GM18951 (cell line): Measurements from ENCODE around the gene SORCS2.

ENCODE experiments used
- POLR2A ChIP-seq: IDR thresholded peaks from 4 replicates; pipeline ENCODE4 v1.6.1; 2011; ENCODE audit warnings: mild to moderate bottlenecking; ENCODE audit not compliant: insufficient read length, insufficient read depth; ENCODE audit errors: extremely low read depth
- in situ Hi-C: fragments of 300-500 bp; cut with MboI; formaldehyde crosslinking; loops from one replicate; pipeline ENCODE4 v1.12.0; 2022; ENCODE audit warnings: low sequenced_read_pairs, mixed read lengths, inconsistent platforms; ENCODE audit not compliant: unreplicated experiment

The SORCS2 gene

DNA sequence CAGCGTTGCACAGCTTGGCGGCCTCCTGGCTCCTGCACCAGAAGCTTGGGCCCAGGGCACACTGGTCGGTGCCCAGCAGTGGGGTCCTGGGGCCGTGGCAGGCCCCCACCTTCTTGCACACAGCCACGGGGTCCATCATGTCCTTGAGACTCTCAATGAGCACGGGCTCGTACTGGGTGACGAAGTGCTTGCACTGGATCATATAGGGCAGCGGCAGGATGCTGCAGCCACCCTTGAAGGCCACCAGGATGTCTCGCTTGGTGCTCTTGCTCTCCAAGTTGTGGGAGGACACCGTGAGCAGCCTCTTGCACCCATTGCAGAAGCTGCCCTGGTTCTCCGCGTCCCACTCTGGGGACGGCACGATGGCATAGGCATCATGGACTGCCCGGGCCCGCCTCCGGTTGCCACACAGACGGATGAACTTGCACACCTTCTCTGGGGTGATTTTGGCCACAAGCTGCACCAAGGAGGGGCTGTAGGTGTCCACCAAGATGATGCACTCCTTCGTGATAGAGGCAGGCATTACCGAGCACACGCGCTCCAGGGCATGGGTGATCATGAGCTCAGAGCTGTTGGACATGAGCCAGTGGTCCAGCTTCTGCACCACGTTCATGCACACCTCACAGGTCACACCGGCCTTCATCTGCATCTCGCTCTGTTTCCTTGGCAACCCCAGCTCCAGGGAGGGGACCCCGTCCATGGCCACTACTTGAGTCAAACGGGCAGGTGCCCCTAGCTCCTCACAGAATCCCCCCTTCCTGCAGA lies 241.2 kb downstream of the SORCS2 start:
- TF ChIP-seq POLR2A = no peak
- in situ Hi-C loops = no loop called here

DNA sequence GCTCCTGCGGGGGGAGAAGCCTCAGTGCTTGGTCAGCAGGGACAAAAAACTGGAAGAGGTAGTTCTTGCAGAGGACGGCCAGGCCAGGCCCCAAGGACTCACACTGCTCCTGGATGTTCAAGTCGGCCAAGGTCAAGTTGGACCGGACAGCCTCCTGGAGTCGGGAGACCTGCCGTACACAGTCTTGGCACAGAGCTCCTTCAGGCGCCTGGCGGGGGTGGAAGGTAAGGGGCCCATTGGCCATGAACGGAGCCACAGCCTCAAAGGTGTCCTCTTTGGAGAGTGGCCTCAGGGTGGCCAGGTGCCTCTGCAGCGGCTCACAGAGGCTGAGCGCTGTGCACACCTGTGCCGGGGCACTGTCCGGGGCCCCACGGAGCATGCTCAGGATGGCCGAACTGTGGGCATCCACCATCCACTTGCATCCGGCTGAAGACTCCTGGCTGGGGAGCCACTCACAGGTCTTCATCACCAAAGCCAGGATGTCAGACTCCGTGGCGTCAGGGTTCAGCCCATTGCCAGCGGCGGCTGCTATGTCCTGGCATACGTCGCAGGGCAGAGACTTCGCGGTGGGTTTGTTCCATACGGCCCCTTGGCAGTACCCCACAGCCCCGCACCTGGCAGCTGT lies 241.9 kb downstream of the SORCS2 start:
- no peak for TF ChIP-seq POLR2A
- in situ Hi-C loops = no loop called here

DNA sequence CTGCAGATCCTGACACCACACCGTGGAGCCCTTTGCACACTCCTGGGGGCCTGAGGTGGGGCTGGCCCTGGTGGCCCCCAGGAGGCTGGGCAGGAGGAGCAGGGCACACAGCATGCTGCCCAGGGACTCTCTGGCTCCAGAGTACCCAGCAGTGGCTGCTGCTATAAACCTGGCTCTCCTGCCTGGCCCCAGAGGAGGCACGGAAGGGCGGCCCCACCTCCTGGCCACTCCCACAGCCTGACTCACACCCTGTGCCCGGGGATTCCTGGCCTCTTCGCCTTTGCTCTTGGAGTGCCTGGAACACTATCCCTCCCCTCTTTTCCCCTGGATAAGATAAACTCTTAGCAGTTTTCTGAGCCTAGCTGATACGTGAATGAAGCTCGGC lies 242.4 kb downstream of the SORCS2 start, which contains the start of gene PSAPL1:
TSS of gene PSAPL1 (minus strand) at position 165 of the 385 bp plus-strand sequence. CDS start at position 114, 51 bp downstream.
- no peak for TF ChIP-seq POLR2A
- in situ Hi-C loops = no loop called here

DNA sequence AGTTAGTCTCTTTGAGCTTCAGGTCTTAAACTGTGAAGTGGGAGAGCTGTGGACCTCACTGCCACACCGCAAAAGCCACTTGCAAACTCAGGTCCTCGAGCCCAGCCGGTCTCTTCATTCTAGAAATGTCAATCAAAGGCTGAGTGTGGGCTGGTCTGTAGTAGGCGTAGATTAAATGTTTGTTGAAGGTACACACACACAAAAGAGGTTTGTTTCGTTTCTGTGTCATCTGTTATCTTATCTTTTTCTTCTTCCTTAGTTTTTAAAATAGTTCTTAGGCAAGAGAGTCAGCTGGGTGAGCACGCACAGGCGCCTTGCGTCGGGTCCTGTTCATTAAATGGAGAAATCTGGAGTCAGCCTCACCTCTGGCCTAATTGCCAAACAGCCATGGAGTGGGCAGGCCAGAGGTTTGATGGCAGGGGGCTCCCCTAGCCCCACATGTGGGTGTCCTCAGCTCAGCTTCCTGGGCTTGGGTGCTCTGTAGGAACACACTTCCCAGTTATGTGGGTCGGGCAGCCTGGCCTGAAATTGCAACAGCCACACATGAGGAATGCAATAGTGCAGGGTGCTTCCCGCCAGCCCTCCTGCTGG lies 243.2 kb downstream of the SORCS2 start:
- in situ Hi-C loops = no loop called here
- TF ChIP-seq POLR2A = no peak

DNA sequence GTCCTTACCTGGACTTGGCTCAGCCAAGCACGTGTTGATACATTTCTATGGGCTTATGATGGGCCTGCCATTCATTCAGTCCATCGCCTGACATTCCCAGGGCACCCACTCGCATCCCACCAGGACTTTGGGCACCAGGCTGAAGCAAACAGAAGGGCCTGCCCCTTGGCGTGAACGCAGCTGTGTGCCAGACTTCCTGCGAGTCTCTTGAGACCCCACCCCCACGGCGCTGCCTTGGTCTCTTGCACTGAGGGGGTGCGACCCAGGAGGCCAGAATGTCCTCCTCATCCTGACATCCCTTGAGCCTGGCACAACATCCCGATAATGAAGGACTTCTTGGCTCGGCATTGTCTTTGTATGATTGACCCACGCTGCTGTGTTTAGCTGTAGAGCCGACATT lies 243.9 kb downstream of the SORCS2 start:
- no peak for TF ChIP-seq POLR2A
- in situ Hi-C loops = no loop called here

DNA sequence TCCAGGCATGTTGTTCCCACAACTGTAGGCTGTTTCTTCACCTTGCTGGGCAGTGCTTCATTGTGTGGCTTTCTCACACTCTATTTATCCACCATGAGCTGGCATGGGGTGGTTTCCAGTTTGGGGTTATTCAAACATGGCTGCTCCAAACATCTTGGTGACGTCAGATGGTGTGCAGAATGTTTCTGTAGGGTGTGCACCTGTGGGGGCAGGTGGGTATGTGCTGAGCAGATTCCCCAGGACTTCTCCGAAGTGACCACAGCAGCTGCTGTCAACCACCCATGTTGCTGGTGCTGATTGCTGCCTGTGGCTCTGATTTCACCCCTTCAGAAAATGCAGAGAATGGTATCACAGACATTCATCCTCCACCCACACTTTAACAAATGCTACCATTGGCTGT lies 247.4 kb downstream of the SORCS2 start:
- TF ChIP-seq POLR2A = no peak
- in situ Hi-C loops = no loop called here

DNA sequence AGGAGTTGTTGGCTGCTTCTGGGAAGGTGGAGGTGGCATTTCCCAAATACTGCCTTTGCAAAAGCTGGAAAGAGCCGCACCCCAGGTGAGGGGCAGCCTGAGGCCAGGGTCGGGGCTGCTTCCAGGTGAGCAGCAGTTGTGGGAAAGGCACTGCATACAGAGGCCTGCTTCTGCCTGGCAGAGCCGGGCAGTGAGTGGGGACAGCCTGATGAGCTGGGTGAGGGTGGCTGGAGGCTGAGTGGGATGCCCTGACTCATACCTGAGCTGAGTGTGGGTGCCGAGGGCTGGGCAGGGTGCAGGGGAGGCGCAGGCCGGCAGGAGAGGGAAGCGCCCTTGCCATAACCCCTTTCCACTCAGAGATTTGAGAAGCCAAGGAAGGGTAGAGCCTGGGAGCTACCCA lies 248.9 kb downstream of the SORCS2 start:
- in situ Hi-C loops = no loop called here
- TF ChIP-seq POLR2A = no peak

DNA sequence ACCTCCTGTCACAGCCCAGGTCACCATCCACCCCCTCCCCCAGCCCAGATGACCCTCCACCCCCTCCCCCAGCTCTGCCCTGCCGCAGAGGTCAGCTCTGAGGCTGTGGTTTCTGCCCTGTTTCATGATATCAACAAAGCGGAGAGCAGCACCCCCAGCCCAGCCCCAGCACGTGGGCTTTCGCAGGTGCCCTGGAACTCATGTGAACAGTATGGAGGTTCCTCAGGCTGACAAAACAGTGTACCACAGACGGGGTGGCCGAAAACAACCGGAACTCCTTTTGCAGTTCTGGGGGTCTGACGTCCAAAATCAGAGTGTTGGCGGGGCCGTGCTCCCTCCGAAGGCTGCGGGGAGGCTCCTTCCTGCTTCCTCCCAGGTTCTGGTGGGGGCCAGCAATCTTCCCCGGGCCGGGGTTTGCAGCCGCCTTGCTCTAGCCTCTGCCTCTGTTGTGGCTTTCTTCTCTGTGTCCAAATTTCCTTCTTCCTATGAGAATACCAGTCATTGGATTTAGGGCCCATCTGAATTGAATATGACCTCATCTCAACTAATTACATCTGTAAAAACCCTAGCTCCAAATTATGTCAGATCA lies 250.3 kb downstream of the SORCS2 start:
- TF ChIP-seq POLR2A = no peak
- in situ Hi-C loops = no loop called here

DNA sequence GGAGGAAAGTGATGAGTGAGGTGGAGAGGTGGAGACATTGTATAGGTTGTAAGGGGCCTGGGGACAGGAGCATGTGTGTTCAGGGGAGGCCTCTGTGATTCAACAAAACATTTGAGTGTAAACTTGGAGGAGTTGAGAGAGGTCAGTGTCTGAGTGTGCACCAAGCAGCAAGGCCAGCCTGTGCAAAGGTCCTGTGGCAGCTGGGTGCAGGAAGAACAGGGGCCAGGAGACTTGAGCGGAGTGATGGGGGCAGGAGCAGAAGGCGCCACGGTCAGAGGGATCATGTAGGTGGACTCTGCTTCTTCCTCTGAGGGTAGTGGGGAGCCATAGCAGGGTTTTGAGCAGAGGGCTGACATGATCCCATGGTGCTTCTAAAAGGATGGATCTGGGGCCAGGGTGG lies 252.0 kb downstream of the SORCS2 start:
- in situ Hi-C loops = no loop called here

DNA sequence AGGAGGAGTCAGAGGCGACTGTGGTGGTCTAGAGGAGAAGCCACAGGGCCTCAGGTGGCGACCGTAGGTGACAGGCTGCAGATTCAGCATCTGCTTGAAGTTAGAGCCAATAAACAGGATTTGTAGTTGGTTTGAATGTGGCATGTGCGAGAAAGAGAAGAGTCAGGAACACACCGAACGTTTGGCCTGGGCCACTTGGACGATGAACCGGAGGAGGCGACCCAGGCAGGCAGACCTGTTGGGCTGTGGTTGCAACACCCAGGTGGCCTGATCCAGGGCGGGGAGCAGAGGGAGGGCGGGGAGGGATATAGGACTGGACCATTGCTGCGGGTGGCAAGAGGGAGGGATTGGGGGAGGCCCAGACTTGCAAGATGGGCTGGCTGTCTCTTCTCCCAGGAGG lies 252.4 kb downstream of the SORCS2 start:
- in situ Hi-C loops = no loop called here

More for the DNA sequence above, 252.0 kb downstream of the SORCS2 start:
- no peak for TF ChIP-seq POLR2A

DNA sequence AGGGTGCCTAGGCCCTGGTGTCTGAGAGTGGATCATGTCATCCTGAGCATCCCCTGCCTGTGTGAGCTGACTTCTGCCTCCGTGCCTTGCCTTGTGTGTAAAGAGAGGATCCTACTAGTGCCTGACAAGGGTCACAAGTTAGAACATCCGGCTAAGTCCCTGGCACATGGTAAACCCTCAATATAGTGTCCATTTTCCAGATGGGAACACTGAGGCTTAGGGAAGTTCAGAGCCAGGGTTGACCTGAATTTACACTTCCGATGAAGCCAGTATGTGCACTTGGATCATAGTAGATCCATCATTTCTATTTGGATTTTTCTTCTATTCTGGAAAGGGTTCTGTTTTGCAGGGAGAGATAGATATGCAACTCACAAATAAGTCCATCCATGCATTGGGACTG lies 254.9 kb downstream of the SORCS2 start:
- TF ChIP-seq POLR2A = no peak
- in situ Hi-C loops = no loop called here

More for the DNA sequence above, 252.4 kb downstream of the SORCS2 start:
- TF ChIP-seq POLR2A = no peak

DNA sequence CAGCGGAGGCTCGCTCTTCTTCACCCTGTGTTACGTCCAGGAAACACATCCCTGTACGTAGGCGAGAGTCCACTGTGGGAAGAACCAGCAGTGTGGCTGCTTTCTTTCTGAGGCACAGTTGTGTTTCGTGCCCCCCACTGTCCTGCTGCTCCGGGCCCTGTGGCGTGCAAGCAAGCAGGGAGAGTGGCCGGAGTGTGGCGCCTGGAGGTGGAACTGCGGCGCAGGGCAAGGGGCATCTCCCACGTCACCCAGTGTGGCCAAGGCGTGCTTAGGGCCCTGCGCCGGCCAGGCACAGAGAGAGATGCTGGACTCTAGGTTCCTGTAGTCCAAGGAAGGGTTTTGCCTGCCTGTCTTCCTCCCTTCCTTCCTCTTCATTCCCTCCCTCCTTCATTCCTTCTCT lies 255.7 kb downstream of the SORCS2 start:
- no peak for TF ChIP-seq POLR2A
- in situ Hi-C loops = no loop called here

DNA sequence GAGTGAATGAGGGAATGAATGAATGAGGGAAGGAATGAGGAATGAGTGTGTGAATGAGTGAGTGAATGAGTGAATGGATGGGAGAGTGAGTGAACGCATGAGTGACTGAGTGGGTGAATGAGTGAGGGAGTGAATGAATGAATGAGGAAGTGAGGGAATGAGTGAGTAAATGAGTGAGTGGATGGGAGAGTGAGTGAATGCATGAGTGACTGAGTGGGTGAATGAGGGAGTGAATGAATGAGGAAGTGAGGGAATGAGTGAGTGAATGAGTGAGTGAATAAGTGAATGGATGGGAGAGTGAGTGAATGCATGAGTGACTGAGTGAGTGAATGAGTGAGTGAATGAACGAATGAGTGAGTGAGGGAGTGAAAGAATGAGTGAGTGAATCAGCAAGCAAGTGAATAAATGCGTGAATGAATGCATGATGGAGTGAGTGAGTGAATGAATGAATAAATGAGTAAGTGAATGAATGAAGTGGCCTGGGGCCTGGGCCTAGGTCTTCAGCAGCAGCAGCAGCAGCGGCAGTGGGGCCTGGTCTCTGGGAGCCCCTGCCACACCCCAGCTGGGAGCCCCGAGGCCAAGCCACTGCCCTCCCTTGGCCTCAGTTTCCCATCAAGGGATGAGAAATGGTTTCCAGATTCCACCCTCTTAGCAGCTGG lies 258.6 kb downstream of the SORCS2 start:
- in situ Hi-C loops = no loop called here
- TF ChIP-seq POLR2A = no peak
